K562 (cell line): ENCODE data around the gene TLN1.

Experiments used
- BRF1 ChIP-seq: IDR thresholded peaks from 3 replicates; pipeline ENCODE4 v1.6.1; 2011; ENCODE audit warnings: borderline replicate concordance, mild to moderate bottlenecking; ENCODE audit not compliant: insufficient read length; ENCODE audit errors: extremely low read depth
- JUNB ChIP-seq: fragments of 450-650 bp; formaldehyde crosslinking; conservative IDR thresholded peaks from 2 replicates; pipeline ENCODE4 v1.4.0; 2020; ENCODE audit warnings: mild to moderate bottlenecking
- POLR2A ChIP-seq: fragments of 450-650 bp; conservative IDR thresholded peaks from 2 replicates; pipeline ENCODE4 v1.6.1; 2016
- PYGO2 ChIP-seq: fragments of 450-650 bp; IDR thresholded peaks from 2 replicates; pipeline ENCODE4 v1.6.1; 2016; ENCODE audit warnings: mild to moderate bottlenecking, missing genetic modification characterization, moderate library complexity, missing compliant biosample characterization
- RNF2 ChIP-seq: sonication (generic); IDR thresholded peaks from 2 replicates; pipeline ENCODE4 v1.6.1; 2016
- SNIP1 ChIP-seq: fragments of 450-650 bp; IDR thresholded peaks from 2 replicates; pipeline ENCODE4 v1.7.1; 2017; ENCODE audit warnings: low read depth, mild to moderate bottlenecking
- TF ChIP-seq, protein P1 (sequence below), 2 experiments: IDR thresholded peaks in 1 of 2; conservative IDR thresholded peaks in 1 of 2; 2 replicates each; pipeline ENCODE4 v1.6.1; 2016; ENCODE audit warnings: low read depth in 2 of 2, mild to moderate bottlenecking in 1 of 2, missing compliant biosample characterization in 1 of 2, missing genetic modification characterization in 1 of 2, moderate library complexity in 1 of 2
- TF ChIP-seq, protein P2 (sequence below): fragments of 450-650 bp; conservative IDR thresholded peaks from 2 replicates; pipeline ENCODE4 v1.6.1; 2016; ENCODE audit warnings: missing genetic modification characterization, low read depth, mild to moderate bottlenecking, control low read depth, missing compliant biosample characterization

DNA sequence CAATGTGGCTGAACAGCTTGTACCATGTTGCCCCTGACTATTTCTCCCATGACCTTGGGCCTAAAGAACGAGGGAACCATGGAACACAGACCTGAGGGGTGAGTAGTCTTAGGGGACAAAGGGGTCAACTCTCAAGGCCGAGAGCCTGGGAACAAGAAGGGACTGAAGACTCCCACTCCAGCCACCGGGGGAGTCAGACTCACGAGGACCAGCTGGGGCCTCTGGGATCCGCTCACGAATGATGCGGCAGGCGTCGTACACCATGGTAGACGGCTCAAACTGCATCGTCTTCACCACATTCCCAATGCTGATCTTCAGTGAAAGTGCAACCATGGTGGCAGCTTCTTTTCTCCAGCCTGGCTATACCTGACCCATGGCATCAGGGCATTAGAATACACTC, 6.6 kb downstream of the TLN1 start:
- TF ChIP-seq POLR2A (no peak), JUNB (CRISPR knock-in tag) (no peak), BRF1 (no peak), SNIP1 (no peak), PYGO2 (tag) (no peak), RNF2 (no peak)
- TF ChIP-seq, protein P1, sequence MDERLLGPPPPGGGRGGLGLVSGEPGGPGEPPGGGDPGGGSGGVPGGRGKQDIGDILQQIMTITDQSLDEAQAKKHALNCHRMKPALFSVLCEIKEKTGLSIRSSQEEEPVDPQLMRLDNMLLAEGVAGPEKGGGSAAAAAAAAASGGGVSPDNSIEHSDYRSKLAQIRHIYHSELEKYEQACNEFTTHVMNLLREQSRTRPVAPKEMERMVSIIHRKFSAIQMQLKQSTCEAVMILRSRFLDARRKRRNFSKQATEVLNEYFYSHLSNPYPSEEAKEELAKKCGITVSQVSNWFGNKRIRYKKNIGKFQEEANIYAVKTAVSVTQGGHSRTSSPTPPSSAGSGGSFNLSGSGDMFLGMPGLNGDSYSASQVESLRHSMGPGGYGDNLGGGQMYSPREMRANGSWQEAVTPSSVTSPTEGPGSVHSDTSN (CRISPR knock-in tag; IDR thresholded peaks at IDR 0.05; ENCODE audit: low read depth), result no peak
- TF ChIP-seq, protein P1 (tag; conservative IDR thresholded peaks at IDR 0.05; ENCODE audit: low read depth), result no peak
- TF ChIP-seq, protein P2, sequence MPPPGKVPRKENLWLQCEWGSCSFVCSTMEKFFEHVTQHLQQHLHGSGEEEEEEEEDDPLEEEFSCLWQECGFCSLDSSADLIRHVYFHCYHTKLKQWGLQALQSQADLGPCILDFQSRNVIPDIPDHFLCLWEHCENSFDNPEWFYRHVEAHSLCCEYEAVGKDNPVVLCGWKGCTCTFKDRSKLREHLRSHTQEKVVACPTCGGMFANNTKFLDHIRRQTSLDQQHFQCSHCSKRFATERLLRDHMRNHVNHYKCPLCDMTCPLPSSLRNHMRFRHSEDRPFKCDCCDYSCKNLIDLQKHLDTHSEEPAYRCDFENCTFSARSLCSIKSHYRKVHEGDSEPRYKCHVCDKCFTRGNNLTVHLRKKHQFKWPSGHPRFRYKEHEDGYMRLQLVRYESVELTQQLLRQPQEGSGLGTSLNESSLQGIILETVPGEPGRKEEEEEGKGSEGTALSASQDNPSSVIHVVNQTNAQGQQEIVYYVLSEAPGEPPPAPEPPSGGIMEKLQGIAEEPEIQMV (tag), result no peak
